ENCODE data around the gene POLN.

POLN gene

DNA sequence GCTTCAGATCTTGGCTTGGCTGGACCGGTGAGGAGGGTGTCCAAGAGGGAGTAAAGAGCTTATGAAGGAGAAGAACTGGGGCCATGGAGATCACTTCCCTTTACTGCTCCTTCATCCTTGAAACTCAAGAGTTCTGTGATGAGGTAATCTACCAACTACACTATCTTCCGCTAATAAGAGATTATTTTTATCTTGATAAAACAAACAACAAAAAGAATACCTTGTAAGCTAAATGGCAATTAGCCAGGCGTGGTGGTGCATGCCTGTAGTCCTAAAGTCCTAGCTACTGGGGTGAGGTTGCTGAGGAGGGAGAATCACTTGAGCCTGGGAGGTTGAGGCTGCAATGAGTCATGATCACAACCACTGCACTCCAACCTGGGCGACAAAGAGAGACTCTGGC lies 47.4 kb downstream of the POLN start:
- Histone ChIP-seq H3K36me3 (replicated peaks) (no peaks in the 10 kb centered on the region), H3K27me3 (replicated peaks) (no peaks in the 10 kb centered on the region), H3K27ac (no peak overlapping the region), H3K4me3 (ENCODE audit: low read depth, low read length) (no peak overlapping the region)
- no peak for DNase-seq
- in situ Hi-C loops (cut with HindIII; ENCODE audit: low pct_ligation_motif_present, low sequenced_read_pairs) = no loop called here
- TF ChIP-seq, protein P1, sequence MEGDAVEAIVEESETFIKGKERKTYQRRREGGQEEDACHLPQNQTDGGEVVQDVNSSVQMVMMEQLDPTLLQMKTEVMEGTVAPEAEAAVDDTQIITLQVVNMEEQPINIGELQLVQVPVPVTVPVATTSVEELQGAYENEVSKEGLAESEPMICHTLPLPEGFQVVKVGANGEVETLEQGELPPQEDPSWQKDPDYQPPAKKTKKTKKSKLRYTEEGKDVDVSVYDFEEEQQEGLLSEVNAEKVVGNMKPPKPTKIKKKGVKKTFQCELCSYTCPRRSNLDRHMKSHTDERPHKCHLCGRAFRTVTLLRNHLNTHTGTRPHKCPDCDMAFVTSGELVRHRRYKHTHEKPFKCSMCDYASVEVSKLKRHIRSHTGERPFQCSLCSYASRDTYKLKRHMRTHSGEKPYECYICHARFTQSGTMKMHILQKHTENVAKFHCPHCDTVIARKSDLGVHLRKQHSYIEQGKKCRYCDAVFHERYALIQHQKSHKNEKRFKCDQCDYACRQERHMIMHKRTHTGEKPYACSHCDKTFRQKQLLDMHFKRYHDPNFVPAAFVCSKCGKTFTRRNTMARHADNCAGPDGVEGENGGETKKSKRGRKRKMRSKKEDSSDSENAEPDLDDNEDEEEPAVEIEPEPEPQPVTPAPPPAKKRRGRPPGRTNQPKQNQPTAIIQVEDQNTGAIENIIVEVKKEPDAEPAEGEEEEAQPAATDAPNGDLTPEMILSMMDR (IDR thresholded peaks at IDR 0.05; ENCODE audit: low read depth, low read length, missing control alignments) = no peak

DNA sequence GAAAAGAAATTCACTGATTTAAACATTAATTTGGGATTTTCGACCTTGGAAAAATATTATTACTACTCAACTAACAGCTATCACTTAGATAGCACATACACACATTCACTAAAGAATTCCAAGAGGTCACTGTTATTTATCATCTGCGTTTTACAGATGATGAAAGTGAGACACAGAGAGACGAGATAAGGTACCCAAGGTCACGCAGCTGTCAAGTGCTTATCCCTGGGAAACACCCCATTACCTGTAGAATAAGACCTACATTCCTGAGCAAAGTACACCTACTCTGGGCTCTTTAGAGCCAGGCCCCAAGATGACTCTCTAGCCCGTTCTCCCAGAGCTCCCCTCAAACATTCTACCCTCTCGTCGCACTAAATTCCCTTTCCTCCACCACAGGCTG lies 48.6 kb downstream of the POLN start:
- TF ChIP-seq, protein P1 (IDR thresholded peaks at IDR 0.05; ENCODE audit: low read depth, low read length, missing control alignments) = no peak
- DNase-seq = no peak
- no peak overlapping the region for H3K27ac ChIP-seq
- H3K27me3 ChIP-seq (replicated peaks) = no peaks in the 10 kb centered on the region
- H3K36me3 ChIP-seq (replicated peaks) = no peaks in the 10 kb centered on the region
- in situ Hi-C loops (cut with HindIII; ENCODE audit: low pct_ligation_motif_present, low sequenced_read_pairs) = no loop called here
- no peak overlapping the region for H3K4me3 ChIP-seq (ENCODE audit: low read depth, low read length)

DNA sequence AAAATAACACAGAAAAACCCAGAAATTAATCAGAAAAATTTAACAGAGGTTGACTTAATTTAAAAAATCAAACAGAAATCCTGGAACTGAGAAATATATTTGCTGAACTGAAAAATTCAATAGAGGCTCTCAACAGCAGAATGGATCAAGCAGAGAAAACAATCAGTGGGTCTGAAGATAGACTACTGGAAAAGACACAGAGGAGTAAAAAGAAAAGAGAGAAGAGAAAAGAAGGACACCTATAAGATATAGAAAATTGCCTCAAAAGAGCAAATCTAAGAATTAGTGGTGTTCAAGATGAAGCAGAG lies 55.1 kb downstream of the POLN start:
- H3K27me3 ChIP-seq (replicated peaks) = no peaks in the 10 kb centered on the region
- no peaks in the 10 kb centered on the region for H3K36me3 ChIP-seq (replicated peaks)
- DNase-seq = no peak
- TF ChIP-seq, protein P1 (IDR thresholded peaks at IDR 0.05; ENCODE audit: low read depth, low read length, missing control alignments) = no peak
- in situ Hi-C loops (cut with HindIII; ENCODE audit: low pct_ligation_motif_present, low sequenced_read_pairs) = no loop called here
- H3K27ac ChIP-seq = no peak overlapping the region
- no peak overlapping the region for H3K4me3 ChIP-seq (ENCODE audit: low read depth, low read length)

DNA sequence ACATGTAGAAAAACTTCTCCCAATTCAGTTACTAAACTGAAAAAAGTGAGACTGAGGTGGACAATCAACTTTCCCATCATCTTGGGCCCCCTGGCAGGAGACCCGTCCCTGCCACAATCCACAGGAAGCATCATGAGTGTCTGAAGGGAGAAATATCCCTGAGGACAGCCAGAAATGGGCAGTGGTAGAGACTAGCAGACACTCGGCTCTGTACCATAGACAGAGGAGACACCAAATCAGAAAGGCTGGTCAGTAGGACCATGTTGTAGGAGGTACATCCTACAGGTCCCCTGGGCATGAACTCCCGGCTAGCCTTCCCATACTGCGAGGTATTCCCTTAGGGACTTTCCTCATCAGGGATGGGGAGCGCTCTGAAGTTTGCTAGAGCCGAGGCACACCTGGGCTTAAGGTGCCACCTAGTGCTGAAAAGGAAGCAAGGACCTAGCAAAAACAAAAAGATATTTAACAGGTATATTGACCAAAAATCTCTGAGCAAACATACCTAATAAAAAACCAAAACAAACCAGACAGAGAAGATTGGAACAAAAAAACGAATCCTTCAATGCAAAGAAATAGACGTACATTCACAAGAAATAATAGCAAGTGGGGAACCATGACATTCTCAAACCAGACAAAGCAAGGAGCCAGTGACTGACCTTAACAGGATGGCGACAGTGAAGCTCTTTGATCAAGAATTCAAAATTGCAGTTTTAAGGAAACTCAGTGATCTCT lies 55.6 kb downstream of the POLN start:
- Histone ChIP-seq H3K36me3 (replicated peaks) (no peaks in the 10 kb centered on the region), H3K4me3 (ENCODE audit: low read depth, low read length) (no peak overlapping the region), H3K27me3 (replicated peaks) (no peaks in the 10 kb centered on the region), H3K27ac (no peak overlapping the region)
- TF ChIP-seq, protein P1 (IDR thresholded peaks at IDR 0.05; ENCODE audit: low read depth, low read length, missing control alignments) = peak; percentile 62
- in situ Hi-C loops (cut with HindIII; ENCODE audit: low pct_ligation_motif_present, low sequenced_read_pairs) = no loop called here
- no peak for DNase-seq

DNA sequence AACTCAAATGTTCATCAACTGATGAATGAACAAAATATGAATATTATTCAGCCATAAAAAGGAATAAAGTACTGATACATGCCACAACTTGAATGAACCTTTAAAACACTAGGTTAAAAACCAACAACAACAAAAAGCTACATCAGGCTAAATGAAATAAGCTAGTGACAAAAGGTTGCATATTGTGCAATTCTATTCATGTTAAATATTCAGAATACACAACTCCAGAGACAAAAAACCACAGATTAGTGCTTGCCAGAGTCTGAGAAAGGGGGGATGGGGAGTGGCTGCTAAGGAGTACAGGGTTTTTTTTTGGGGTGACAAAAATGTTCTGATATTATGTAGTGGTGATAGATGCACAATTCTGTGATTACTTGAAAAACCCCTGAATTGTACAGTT lies 58.5 kb downstream of the POLN start:
- no peak overlapping the region for H3K27ac ChIP-seq

More for the DNA sequence above, 58.5 kb downstream of the POLN start:
- no peaks in the 10 kb centered on the region for H3K27me3 ChIP-seq (replicated peaks)
- in situ Hi-C loops (cut with HindIII; ENCODE audit: low pct_ligation_motif_present, low sequenced_read_pairs) = no loop called here
- no peak for DNase-seq
- TF ChIP-seq, protein P1 (IDR thresholded peaks at IDR 0.05; ENCODE audit: low read depth, low read length, missing control alignments) = no peak
- H3K36me3 ChIP-seq (replicated peaks) = no peaks in the 10 kb centered on the region
- H3K4me3 ChIP-seq (ENCODE audit: low read depth, low read length) = no peak overlapping the region

Data from brain microvascular endothelial cell (primary cell).